ENCODE results near the gene TNNI2.
"Not testable (repeated sequence)": the region's sequence is repeated elsewhere in the genome, so short reads cannot be mapped to it uniquely, and the experiment has no call there.

The TNNI2 gene

DNA sequence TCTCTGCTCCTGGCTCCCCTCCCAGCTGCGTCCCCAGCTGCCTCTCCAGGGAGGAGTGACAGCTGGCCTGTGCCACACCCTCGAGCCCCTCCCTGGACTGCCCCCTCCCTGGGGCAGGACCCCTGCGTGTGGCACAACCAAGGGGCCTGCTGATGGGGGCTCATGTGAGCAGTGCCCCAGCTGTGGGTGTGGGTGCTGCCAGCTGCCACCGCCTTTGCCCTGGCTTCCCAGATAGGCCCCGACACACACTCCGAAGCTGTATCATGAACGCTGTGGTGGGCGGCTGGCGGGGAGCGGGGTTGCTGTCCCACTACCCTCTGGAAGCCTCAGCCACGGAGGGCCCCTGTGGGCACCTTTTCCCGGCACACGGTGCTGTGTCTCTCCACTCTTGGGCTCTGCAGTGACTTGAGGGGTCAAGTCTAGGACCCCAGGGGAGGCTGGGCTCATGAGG lies 37.1 kb downstream of the TNNI2 start:
- DNase-seq: peak; percentile 34

DNA sequence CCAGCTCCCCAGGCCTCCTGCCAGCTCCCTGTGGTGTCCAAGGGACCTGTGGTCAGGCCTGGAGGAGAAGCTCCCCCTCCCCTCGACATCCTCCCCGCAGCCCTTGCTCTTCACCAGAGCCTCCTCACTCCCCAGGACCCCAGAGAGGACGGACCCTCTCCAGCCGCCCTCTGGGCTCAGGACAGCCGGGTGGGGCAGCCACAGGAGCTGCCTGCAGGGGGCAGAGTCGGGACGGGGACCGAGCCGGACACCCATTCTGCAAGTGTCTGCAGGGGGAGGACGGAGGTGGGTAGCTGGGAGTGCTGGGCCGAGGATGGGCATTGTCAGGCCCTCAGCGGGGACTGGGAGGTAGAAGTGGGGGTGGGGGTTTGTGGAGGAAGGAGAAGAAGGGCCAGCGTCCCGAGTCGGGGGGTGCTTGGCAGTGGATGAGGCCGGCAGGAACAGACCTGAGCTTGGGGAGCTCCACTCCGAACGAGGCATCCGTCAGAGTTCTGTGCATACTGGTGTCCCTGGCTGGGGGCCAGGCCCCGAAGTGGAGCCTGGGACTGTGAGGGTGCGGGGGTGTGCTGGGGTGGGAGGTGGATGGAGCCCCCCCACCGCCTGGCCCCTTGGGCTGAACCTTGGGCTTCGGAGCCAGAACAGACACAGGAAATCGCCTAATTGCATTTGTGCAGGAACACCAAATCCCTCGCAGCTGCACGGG lies 37.7 kb downstream of the TNNI2 start:
- no peak for DNase-seq

DNA sequence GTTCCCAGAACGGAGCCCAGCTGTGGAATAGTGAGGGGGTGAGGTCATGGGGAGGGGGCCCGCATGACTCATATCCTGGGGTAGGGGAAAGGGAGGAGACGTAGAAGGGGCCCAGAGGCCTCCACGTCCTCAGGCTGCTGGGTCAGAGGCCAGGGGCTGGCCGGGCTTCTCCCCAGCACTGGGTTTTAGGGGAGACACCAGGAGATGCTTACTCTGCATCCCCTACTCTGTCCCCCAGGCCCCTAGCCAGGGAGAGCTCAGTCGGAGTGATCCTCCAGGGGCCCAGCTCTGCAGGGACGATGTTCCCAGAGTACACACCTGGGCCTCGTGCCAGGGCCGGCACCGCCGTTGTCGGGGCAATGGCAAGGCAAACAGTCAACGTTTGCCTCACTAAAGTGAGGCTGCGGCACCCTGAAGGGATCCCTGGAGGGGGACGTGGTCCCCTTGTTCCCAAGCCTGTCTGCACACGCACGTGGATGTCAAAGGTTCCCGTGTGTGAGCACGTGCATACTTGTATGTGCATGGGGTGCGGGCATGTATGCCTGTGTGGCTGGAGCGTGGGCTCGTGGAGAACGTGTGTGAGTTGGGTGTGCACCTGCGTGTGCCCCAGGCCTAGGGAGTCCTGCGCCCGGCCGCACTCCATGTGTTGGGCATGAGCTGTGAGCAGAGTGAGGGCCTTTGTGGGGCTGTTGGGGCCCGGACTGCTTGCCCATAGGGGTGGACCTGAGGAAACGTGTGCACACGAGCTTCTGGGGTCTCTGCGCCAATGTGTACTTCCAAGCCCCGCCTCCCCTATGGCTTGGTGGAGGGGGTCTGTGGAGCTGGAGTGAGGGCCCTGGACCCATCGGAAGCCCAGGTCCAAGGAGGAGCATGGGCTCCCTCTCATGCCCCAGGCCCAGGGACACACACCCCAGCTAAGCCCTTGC lies 38.7 kb downstream of the TNNI2 start:
- no peak for DNase-seq

DNA sequence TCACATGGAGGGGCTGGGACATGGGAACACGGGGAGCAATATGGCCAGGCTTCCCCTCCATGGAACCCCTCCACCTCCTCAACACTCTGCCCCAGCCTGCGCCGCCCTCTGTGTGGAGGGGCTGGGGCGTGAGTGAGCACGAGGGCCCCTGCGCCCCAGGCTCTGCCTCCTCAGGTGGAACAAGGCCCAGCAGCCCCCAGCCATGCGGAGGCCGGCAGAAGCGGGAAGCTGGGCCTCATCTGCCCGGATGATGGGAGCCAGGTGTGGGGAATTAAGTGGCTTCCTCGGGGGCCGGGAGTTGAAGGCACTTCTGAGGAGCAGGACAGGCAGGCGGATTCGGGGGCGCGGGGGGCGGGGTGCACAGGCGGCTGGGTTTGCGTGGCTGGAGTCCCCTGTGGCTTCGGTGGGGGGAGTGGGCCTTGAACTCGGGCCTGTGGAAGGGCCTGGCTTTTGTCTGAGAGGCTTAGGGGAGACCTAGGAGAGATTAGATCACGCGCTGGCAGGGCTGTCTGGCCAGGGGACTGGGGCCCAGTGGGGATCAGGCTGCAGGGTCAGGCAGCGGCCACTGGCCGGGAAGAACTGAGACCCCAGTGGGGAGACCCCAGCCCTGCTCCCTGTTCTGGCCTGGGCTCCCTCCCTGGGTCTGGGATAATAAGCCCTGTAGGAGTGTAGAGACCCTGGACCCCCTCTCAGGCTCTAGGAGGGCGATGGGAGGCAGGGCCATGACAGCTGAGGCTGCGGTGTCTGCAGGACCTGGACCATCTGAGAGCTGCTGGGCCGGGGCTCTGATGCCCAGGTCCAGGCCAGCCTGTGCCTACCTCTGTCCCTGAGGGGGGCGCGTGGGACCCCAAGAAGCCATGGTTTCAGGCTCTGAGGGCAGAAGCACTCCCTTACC lies 39.6 kb downstream of the TNNI2 start:
- no peak for DNase-seq

DNA sequence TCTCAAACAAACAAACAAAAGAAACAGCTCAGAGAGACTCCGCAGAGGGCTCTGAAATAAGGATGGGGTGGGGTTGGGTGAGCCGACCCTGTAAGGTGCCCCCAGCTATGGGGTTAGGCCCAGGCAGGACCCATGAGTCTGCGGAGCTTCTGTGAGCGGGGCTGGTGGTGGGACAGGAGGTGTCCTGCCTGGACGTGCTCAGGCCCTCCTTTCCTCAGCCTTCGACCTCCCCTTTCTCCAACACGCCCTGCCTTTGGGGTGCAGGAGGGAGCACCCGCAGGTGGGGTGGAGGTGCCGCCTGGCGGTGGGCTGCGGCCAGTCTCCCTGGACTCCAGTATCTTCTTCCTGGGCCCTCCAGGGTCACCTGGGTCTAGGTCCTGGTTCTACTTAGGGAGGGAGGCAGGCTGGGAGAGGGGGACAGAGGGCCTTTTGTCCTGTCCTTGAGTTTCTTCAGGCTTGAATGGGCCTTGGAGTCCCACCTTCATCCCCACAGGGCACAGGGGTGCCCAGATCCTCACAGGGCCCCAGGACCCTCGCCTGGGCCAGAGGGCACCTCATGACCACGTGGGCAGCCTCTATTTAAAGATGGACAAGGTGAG lies 40.7 kb downstream of the TNNI2 start:
- DNase-seq: no peak

DNA sequence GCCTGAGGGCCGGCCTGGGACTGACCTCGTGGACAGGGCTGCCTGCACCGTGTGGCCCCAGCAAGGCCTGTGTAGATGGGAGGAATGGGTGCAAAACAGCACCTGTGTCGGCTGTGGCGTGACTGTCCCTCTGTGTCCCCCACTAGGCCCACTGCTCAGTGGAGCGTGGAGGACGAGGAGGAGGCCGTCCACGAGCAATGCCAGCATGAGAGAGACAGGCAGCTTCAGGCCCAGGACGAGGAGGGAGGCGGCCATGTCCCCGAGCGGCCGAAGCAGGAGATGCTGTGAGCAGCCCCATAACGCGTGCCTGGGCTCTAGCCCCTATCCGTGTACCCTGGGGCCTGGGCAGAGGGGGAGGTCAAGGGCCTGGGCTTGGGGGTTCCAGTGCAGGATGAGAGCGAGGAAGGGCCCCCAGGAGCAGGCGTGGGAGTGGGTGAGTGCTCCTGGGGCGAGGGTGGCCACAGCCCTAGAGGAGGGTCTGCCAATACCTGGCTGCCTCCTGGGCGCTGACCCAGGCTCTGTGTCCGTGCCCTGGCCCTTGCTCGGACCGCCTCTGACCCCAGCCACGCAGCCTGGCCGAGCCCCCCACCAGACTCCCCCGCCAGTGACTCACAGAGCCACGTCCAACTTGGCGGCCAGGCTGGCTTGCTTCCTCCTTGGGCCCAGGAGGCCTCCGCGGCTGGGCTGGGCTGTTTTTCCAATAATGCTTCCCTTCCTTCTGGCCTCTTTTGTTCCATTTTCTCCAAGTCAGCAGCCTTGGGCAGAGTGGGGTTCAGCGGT lies 41.4 kb downstream of the TNNI2 start:
- no peak for DNase-seq

DNA sequence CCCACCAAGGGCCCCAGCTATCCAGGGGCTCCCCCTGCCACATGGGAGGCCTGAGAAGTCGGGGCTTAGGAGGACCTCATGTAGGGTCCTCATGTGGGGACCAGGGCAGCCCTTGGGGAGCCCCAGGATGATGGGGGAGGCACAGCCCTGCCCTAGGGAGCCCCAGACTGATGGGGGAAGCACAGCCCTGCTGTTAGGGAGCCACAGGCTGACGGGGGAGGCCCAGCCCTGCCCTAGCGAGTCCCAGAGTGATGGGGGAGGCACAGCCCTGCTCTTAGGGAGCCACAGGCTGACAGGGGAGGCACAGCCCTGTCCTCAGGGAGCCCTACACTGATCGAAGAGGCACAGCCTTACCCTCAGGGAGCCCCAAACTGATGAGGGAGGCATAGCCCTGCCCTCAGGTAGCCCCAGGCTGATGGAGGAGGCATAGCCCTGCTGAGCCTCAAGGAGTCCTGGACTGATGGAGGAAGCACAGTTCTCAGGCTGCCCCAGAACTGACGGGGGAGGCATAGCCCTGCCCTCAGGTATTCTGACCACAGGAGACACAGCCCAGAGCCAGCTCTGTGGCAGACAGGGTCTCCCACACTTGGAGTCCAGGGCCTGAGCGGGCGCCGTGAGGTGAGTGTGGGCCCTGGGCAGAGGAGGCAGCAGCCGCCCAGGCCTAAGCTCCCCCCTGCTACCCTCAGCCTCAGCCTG lies 42.1 kb downstream of the TNNI2 start:
- DNase-seq: no peak

DNA sequence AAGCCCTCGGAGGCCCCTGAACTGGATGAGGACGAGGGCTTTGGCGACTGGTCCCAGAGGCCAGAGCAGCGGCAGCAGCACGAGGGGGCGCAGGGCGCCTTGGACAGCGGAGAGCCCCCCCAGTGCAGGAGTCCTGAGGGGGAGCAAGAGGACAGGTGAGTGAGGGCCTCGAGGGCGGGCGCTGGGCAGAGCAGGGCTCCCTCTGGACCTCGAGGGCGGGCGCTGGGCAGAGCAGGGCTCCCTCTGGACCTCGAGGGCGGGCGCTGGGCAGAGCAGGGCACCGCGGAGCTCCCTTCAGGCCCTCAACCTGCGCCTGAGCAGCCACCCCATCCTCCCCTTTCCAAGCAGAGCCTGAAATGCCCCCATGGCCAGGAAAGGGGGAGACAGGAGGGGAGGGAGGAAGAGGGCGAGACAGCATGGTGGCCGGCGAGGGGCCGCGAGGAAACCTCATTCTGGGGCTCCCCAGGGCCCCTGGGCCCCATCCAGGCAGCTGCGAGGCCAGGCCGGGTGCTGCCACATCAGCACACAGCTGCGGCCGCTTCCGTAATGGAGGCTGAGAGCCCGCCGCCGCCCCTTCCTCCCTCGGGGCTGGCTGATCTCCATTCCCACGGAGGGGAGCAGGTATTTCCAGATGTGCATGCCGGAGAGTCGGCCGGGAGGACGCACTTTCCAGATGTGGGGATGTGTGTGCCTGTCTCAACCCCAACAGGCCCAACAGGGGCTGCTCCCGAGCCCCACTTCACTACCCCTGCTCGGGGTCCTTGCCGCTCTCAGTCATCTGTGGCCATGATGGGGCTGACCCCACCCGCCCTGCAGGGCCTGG lies 42.9 kb downstream of the TNNI2 start:
- no peak for DNase-seq

DNA sequence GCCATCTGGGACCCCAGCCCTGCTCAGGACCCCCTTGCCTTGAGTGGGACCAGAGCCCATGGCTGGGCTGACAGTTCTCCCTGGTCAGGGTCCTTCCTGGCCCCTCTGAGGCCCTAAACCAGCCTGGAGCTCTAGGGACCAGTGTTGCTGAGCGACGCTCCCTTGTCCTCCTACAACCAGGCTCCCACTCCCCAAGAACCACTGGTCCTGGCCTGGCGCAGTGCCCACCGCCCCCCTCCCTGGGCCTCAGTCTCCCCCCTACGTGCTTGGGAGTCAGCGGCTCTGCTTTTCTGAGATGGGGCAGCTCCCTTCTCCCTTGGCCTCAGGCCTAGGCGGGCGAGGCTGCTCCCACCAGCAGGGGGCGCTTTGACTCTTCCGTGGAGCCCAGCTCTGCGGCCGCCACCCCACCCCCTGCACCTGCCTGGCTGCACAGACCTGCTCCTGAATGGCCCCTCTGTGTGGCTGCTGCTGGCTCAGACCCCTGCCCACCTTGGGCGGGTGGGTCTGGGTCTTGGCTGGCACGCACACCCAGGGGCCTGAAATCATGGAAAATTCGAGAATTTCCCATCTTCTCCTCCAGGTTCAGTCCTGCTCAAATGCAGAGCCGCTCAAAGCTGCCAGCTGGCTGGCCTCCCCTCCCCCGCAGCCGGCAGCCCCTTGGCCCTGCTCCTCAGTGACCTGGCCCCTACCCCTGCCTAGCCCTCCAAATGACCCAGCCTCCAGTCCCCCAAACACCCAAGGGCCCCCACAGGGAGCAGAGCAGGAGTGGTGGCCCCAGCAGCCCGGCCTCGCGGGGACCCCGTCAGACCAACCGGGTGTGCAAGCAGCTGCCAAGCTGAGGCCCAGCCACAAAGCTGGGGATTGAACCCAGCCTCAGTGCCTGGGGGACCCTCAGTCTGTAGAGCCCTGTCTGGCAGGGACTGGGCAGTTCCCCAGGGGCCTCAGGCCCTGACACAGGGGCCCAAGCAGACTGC lies 43.8 kb downstream of the TNNI2 start:
- no peak for DNase-seq

DNA sequence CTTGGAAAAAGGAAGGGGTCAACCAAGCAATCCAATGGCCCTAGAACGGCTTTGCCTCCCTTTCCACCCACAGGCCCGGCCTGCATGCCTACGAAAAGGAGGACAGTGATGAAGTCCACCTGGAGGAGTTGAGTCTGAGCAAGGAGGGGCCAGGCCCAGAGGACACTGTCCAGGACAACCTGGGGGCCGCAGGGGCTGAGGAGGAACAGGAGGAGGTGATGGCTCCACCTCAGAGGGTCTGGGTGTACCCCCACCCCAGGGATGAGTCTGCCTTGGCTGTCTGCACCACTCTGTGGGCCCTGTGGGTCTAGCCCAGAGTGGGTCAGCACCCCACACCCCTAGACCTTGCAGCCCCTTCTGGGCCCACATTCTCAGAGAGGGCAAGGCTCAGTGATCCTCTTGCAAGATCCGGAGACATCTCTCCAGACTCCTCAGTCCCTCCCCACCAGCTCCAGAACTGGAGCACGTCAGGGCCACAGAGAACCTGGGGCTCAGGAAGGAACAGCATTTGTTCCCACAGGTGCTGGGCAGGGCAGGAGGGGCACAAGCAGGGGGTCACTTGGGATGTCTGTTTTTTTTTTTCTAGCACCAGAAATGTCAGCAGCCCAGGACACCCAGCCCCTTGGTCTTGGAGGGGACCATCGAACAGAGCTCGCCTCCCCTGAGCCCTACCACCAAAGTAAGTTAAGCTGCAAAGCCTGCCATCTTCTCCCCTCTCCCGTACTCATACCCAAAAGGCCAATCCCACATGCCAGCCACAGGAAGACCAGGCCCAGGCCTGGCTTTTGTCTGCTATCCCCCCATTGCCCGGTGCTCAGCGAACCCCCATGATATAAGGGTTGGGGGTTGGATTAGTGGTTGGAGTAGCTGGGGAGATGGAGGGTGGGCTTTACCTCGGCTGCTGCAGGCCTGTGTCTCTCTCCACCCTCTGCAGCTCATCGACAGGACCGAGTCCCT lies 44.8 kb downstream of the TNNI2 start:
- no peak for DNase-seq

DNA sequence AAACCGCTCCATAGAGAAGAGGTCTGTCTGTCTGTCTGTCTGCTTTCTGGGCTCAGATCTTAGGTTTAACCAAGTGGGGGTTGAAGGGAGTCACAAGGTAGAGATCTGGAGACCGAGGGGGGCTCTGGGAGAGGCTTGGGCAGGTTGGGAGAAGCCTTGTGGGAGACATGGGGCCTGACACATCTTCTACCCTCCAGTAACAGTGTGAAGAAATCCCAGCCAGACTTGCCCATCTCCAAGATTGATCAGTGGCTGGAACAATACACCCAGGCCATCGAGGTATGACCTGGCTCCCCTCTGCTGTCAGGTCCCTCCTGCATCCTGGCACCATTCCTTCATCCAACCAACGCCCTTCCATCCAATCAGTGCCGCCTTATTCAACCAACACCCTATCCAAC lies 45.5 kb downstream of the TNNI2 start:
- DNase-seq: no peak

DNA sequence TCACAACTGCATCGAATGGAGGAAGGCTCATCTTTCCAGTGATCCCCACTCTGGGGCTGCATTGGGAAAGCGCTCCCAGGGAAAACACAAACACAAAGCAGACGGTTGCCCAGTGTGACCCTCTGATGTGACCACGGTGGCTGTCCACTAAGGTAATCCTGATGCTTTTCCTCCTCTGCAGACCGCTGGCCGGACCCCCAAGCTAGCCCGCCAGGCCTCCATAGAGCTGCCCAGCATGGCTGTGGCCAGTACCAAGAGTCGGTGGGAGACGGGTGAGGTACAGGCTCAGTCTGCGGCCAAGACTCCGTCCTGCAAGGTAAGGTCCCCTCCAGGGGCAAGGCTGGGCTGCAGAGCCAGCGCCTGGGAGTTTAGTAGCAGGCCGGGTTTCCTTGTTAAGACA lies 47.8 kb downstream of the TNNI2 start:
- DNase-seq: not testable (repeated sequence)

DNA sequence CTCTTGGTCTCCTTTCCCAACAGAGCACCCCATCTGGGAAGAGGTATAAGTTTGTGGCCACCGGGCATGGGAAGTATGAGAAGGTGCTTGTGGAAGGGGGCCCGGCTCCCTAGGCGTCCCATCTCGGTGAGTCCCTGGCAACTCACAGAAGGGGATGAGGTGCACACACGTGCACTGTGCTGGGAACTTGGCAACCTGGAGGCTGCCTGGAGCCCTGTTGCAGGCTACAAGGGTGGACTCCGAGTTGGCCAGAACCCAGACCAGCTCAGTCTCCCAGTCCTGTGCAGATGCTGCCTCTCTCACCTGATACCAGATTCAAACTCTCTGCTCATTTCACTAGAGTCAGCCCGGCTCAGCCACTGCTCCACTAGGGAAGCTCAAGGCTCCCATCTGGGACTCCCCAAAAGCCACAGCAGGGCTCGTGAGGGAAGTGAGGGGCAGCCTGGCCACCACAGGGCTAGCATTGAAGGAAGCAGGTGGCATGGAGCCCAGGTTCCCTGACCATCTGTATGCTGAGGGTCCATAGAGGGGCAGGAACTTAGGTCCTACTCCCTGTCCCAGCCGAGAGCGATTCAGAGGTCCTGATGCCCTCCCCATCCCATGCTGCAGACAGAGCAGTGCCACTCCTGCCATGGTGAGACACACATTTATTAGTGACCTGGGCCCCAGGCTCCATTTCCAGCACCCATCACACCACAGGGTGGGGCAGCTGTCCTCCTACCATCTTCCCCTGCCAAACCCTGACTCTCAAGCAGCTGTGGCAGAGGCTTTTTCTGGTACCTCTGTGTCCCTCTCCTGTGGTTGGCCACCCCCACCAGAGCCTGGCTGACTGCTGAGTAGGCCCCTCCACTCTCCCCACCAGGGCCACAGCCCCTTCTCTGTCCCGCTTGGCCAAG lies 48.9 kb downstream of the TNNI2 start:
- DNase-seq: no peak

DNA sequence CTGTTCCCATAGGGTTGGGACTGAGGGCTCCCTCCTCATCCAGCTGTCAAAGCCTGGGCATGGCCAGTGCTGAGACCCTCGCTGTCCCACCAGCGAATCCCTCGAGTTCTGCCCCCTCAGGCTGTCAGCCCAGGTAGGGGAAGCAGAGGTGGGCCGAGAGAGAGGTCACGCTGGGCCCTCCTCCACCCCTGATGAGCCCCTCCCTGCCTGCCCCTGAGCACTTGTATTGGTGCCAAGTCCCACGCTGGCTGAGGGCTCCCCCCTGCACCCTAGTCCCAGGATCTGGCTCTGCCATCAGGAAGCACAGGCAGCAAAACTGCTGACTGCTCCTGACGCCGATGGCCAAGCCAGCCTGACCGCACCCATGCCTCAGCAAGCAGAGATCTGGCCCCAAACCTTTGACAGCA lies 49.6 kb downstream of the TNNI2 start:
- DNase-seq: no peak

DNA sequence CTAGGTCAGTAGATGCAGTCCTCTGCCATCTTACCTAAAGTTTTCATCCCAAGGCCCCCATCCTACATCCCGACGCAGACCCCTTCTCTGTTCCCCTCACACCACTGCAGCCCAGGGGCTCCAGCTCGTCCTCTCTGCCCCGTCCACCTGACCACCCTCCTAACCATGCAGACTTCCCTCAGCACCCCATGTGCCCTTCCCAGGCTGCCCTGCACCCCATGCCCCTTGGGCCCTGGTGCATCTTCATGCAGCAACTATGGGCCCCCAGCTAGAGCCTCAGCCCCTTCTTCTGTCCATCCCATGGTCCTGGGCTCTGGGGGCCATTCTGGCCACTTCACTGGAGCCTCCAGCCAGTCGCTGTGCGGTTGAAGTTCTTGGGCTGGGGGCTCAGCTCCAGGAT lies 50.0 kb downstream of the TNNI2 start:
- no peak for DNase-seq

DNA sequence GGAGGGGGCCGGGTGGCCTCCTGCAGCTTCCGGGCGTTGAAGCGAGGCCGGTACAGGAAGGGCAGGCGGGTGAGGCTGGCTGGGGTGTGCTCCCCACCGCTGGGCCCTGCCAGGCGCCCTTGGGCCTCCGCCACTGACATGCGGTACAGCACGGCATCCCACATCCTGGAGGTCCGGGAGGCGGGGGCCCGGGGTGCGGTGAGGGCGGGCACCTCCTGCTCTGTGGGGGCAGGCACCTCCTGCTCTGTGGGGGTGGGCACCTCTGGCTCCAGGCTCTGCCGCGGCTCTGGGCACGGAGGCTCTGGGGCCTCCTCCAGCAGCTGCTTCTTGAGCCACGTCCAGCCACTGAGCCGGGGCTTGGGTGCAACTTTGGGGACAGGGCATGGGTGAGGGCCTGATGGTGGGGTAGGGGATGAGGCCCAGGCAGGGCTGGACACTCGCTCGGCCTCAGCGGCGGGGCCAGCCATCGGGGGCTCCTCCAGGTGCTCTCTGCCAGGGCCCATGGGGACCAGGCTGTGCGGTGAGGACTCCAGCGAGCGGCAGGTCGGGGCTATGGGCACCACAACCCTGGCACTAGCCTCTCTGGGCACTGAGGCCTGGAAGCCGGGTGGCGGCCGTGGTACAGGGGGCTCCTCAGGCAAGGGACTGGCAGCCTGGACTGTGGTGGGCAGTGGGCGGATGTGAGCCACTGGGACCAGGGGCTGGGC lies 50.6 kb downstream of the TNNI2 start:
- DNase-seq: no peak

Measured in NCI-H2171 treated with DMSO at 0.1 percent for 48 hours (cell line).